D721Med (cell line): ENCODE data around the gene NAV2.

Experiments used
- DNase-seq: peaks from one replicate; pipeline ENCODE4 v3.0.0; 2011; ENCODE audit warnings: low spot score; ENCODE audit not compliant: insufficient read length
- FAIRE-seq: peaks from 2 replicates; lab custom pipeline; 2011; peaks lifted over from hg19 to GRCh38; lab: Jason Lieb, UNC
- CTCF ChIP-seq: IDR thresholded peaks from 2 replicates; pipeline ENCODE4 v1.5.1; 2012; ENCODE audit warnings: mild to moderate bottlenecking, control low read depth; ENCODE audit not compliant: insufficient read depth; ENCODE audit errors: missing control alignments

The NAV2 gene

GRCh38 chr11:19848219-19848618 lies 135.6 kb downstream of the NAV2 start:
- FAIRE-seq, result no peak

GRCh38 chr11:19849107-19849789 lies 136.6 kb downstream of the NAV2 start:
- FAIRE-seq (no peak), DNase-seq (no peak)
- no peak for TF ChIP-seq CTCF

More at GRCh38 chr11:19848219-19848618, 135.6 kb downstream of the NAV2 start:
- DNase-seq, result no peak
- TF ChIP-seq CTCF, result no peak

- DNase-seq (no peak), FAIRE-seq (no peak)
- no peak for TF ChIP-seq CTCF
Observed at GRCh38 chr11:19849947-19850593, 137.4 kb downstream of the NAV2 start.

- FAIRE-seq (no peak), DNase-seq (no peak)
- no peak for TF ChIP-seq CTCF
Observed at GRCh38 chr11:19852288-19852687, 139.7 kb downstream of the NAV2 start.

- DNase-seq, result no peak
- FAIRE-seq, result no peak
Observed at GRCh38 chr11:19853016-19853415, 140.4 kb downstream of the NAV2 start.

GRCh38 chr11:19853920-19854319 lies 141.3 kb downstream of the NAV2 start:
- no peak for TF ChIP-seq CTCF
- no peak for DNase-seq
- FAIRE-seq, result no peak

More at GRCh38 chr11:19853016-19853415, 140.4 kb downstream of the NAV2 start:
- no peak for TF ChIP-seq CTCF

- no peak for TF ChIP-seq CTCF
- no peak for FAIRE-seq
- DNase-seq, result no peak
Observed at GRCh38 chr11:19861171-19861570, 148.5 kb downstream of the NAV2 start.
